GM12891 (cell line): ENCODE measurements around the gene UBE3C. TPM values are rescaled to one million over a fixed set of nuclear protein-coding genes. Genes with fewer than 3 reads are reported as not detected.
"Not testable (repeated sequence)": the region's sequence is repeated elsewhere in the genome, so short reads cannot be mapped to it uniquely, and the experiment has no call there.

ENCODE experiments used
- DNase-seq: peaks from one replicate; pipeline ENCODE4 v3.0.0; 2011; ENCODE audit warnings: low spot score; ENCODE audit not compliant: insufficient read length
- FAIRE-seq: peaks from 2 replicates; lab custom pipeline; 2011; peaks lifted over from hg19 to GRCh38; lab: Jason Lieb, UNC
- PAX5 ChIP-seq: IDR thresholded peaks from 2 replicates; pipeline ENCODE4 v1.6.1; 2011; ENCODE audit warnings: low read length, moderate library complexity, mild to moderate bottlenecking; ENCODE audit not compliant: insufficient read depth, severe bottlenecking
- POLR2A ChIP-seq: IDR thresholded peaks from 2 replicates; pipeline ENCODE4 v1.6.1; 2011; ENCODE audit warnings: low read depth, low read length, control low read depth
- POLR2AphosphoS5 ChIP-seq: IDR thresholded peaks from 2 replicates; pipeline ENCODE4 v1.6.1; 2011; ENCODE audit warnings: low read depth, low read length, control low read depth
- POU2F2 ChIP-seq: IDR thresholded peaks from 2 replicates; pipeline ENCODE4 v1.6.1; 2011; ENCODE audit warnings: low read depth, mild to moderate bottlenecking, control low read depth, low read length, moderate library complexity
- SPI1 ChIP-seq: IDR thresholded peaks from 2 replicates; pipeline ENCODE4 v1.6.1; 2011; ENCODE audit warnings: low read depth, low read length, control low read depth
- TAF1 ChIP-seq: IDR thresholded peaks from 2 replicates; pipeline ENCODE4 v1.6.1; 2011; ENCODE audit warnings: low read depth, low read length, control low read depth
- polyA plus RNA-seq: library from polyadenylated mRNA; unstranded; fragments of >200 nt; gene quantifications from one replicate; pipeline ENCODE4 v1.2.1, GENCODE V29; 2012; ENCODE audit warnings: low read depth, missing spikeins, inconsistent platforms; ENCODE audit not compliant: missing spikeins

Gene UBE3C
- polyA plus RNA-seq, result 24.6 TPM

DNA sequence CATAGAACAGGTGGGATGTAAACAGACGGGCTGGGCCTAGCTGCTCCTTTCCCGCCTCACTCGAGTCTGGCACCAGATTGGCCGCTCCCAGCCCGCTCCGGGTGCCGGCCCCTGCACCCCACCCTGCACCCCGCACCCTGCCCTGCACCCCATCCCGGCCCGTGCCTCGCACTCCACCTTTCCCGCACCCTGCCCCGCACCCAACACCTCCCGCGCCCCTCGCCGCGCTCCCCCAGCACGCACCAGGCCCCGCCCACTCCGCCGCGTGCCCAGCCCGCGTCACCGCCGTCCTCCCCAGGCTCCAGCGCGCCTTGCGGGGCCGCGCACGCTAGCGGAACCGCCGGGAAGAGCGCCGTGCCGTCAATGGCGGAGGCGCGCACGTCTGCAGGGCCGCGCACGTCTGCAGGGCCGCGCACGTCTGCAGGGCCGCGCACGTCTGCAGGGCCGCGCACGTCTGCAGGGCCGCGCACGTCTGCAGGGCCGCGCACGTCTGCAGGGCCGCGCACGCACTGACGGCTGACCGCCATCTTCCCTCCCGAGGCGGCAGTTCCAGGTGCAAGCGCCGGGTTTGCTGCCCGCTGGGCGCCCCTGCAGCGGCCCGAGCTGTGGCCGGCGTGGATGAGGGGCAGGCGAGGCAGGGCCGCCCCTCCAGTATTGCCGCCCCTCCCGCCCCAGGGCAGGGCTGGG, at the start of gene UBE3C:
TSS of gene UBE3C (plus strand) at position 503 of the 687 bp plus-strand sequence. CDS start 347 bp downstream, outside the sequence.
- FAIRE-seq (peak; percentile 97), DNase-seq (peak; percentile 95)

DNA sequence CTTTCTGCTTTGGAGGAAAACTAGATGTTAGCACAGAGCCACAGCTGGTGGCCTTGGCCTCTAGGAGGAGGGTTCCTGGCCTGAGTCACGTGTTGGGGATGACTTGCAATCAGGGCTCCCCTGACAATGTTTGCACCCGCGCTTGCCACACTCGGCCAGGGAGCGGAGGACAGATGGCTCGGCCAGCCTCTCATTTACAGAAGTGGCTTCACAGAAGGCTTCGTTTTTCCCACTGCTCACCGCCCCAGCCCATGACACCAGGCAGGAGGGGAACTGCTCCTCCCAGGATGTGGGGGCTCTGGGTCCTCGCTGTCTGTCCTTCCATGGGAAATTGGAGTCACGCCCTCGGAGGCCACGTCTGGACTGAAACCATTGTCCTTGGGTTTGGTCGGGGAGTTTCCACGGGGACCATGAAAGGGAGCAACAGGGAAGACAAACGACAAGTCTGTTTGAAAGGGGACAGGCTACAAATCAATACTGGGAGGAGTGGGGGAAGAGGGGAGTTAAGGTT, 49.6 kb upstream of the UBE3C start:
- FAIRE-seq, result no peak

More for the DNA sequence above, at the start of gene UBE3C:
- 0 out of 2 replicates have a peak, but pooled peaks have one; percentile 47 for TF ChIP-seq TAF1
- TF ChIP-seq POLR2AphosphoS5, result no peak
- TF ChIP-seq POLR2A, result peak; percentile 53
- TF ChIP-seq POU2F2, result no peak
- no peak for TF ChIP-seq SPI1
- no peak for TF ChIP-seq PAX5

DNA sequence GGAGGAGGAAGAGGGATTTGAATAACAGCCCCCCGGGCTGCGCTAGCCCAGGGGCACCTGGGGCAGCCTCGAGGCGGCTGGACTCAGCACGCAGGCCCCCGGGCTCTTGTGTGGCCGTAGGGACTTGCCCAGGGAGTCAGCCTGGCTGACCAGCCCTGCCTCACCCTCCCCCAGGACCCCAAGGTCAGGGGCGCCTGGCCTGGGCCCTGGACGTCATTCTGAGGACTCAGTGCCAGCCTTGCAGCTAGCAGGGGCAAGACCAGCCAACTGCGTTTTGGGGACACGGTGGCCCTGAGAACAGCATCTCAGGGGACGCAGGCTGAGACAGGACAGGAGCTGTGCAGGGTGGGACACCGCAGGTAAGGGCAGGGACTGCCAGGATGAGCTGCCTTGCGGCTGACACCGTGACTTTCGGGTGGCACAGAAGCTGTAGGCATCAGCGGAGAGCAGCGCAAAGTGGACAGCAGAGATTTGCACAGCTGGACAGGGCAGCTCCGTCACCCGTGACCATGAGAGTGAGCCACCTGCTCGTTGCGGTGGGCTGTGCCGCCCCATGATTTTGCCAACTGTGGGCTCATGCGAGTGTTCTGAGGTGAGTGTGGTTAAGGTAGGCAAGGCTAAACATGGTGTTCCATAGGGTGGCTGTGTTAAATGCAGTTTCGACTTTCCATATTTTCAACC, 48.1 kb upstream of the UBE3C start:
- DNase-seq, result no peak
- TF ChIP-seq PAX5 (no peak), SPI1 (no peak), TAF1 (no peak), POU2F2 (no peak), POLR2A (no peak), POLR2AphosphoS5 (no peak)
- no peak for FAIRE-seq

More for the DNA sequence above, 49.6 kb upstream of the UBE3C start:
- TF ChIP-seq POU2F2, result no peak
- TF ChIP-seq POLR2A, result no peak
- no peak for TF ChIP-seq PAX5
- no peak for TF ChIP-seq SPI1
- TF ChIP-seq TAF1, result no peak
- TF ChIP-seq POLR2AphosphoS5, result no peak
- DNase-seq, result no peak

DNA sequence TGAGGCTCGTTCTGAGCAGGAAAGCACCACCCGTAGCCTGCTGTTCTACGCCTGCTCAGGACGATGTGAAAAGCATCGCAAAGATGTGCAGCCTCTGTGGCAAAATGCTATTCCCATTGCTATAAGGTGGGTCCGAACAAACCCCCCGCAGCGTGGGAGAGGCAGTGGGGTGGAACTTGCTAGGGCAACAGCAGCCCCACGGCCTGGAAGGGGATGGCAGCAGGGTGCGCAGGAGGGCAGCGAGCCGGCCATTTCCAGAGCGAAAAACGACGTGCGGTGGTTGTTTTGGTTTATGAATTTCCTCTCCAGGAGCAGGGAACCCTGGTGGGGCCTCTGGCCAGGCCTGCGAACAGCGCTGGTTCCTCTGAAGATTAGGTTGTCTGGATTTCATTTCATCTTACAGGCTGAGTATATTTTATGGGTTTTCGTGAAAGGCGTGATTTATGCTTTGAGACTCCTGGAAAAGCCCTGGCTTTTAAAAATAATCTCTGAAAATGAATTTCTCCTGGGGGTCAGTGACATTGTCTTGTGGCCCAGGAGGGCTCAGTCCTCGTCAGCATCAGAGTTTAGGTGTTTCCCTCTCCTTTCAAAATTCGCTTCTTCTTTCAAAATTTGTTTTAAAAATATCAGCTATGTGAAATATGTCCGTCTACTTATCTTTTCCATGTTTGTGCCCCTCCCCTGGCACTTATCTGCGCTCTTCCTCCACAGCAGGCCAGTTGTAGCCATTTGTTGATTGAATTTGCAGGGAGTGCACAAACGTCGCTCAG, 42.3 kb upstream of the UBE3C start:
- DNase-seq (no peak), FAIRE-seq (no peak)
- TF ChIP-seq TAF1, result no peak
- TF ChIP-seq POLR2AphosphoS5, result no peak

DNA sequence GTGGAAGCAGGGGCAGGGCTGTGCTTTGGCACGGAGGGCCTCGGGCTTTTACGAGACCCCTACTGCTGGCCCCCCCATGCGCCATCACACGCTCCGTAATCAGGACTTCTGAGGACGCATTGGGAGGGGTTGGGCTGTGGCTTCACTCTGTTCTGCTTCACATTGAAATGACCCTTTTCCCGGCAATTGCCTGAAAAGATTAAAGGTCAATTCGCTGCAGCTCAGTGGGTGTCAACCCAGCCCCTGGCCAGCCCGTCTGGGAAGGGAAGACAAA, 41.7 kb upstream of the UBE3C start:
- DNase-seq, result no peak
- FAIRE-seq, result no peak
- no peak for TF ChIP-seq POU2F2

DNA sequence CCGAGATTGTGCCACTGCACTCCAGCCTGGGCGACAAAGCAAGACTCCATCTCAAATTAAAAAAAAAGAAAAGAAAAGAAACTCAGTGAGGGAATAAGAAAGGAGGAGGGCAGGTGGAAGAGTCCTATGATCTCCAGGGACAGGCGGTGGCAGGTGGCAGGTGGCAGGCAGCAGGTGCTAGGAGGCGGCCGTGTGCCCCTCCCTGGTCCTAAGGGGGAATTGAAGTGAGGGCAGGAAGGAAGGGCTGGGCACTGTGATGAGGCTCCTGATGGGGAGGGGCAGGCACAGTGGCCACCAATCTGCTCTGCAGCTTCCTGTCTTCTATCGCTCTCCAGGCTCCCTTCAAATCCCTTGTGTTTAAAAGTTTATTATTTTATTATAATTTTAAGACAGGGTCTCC, 41.2 kb upstream of the UBE3C start:
- FAIRE-seq (no peak), DNase-seq (no peak)
- TF ChIP-seq PAX5, result no peak
- no peak for TF ChIP-seq TAF1
- no peak for TF ChIP-seq POU2F2
- TF ChIP-seq SPI1, result no peak
- TF ChIP-seq POLR2A, result no peak
- no peak for TF ChIP-seq POLR2AphosphoS5

DNA sequence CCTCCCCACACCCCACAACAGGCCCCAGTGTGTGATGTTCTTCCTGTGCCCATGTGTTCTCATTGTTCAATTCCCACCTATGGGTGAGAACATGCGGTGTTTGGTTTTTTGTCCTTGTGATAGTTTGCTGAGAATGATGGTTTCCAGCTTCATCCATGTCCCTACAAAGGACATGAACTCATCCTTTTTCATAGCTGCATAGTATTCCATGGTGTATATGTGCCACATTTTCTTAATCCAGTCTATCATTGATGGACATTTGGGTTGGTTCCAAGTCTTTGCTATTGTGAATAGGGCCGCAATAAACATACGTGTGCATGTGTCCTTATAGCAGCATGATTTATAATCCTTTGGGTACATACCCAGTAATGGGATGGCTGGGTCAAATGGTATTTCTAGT, 38.7 kb upstream of the UBE3C start:
- not testable (repeated sequence) for DNase-seq, FAIRE-seq

DNA sequence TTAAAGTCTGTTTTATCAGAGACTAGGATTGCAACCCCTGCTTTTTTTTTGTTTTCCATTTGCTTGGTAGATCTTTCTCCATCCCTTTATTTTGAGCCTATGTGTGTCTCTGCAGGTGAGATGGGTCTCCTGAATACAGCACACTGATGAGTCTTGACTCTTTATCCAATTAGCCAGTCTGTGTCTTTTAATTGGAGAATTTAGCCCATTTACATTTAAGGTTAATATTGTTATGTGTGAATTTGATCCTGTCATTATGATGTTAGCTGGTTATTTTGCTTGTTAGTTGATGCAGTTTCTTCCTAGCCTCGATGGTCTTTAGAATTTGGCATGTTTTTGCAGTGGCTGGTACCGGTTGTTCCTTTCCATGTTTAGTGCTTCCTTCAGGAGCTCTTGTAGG, 35.1 kb upstream of the UBE3C start:
- not testable (repeated sequence) for FAIRE-seq, DNase-seq

DNA sequence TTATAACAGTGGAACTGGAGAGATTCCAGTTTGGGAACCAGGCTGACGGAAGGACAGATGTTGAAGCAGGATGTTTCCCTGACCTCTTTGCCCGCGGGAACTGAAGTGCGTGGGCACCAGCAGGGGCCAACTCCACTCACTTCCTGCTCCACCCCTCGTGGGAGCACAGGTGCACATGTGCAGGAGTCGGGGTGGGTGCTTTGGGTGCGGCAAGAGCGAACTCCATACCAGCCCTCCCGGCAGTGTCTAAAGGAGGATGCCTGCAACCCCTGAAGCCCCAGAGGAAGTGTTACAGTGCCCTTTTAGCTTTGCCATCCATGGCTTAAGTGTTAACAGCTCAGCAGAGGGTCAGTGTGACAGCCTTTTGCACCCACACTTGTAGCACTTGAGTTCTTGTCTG, 27.4 kb upstream of the UBE3C start:
- FAIRE-seq (no peak), DNase-seq (no peak)
- TF ChIP-seq POLR2A, result no peak
- TF ChIP-seq POU2F2, result no peak
- TF ChIP-seq TAF1, result no peak
- TF ChIP-seq SPI1, result no peak
- no peak for TF ChIP-seq PAX5
- TF ChIP-seq POLR2AphosphoS5, result no peak

DNA sequence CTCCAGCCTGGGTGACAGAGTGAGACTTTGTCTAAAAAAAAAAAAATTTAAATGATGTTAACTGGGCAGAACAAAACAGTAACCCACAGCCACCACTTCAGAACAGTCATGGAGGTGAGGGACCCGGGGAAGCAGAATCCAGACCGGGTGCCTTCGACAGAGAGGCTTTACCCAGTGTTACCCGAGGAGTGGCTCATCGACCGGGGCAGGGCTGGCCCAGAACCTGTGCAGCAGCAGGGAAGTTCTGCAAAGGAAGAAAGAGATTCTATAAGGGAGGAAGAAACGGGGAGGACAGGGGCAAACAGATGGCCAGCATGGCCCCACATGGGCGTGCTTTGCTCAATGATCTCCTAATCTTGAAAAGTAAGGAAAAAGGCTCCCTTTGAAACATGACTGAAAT, 26.0 kb upstream of the UBE3C start:
- FAIRE-seq (no peak), DNase-seq (no peak)
- TF ChIP-seq POLR2AphosphoS5 (no peak), POLR2A (no peak), POU2F2 (no peak), PAX5 (no peak), SPI1 (no peak), TAF1 (no peak)

DNA sequence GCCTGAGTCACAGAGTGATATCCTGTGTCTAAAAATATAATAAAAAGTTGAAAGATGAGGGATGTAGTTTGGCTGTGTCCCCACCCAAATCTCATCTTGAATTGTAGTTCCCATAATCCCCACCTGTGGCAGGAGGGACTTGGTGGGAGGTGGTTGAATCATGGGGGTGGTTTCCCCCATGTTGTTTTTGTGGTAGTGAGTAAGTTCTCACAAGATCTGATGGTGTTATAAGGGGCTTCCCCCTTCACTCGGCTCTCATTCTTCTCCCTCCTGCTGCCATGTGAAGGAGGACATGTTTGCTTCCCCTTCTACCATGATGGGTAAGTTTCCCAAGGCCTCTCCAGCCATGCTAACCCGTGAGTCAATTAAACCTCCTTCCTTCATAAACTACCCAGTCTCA, 25.1 kb upstream of the UBE3C start:
- TF ChIP-seq SPI1 (no peak), POLR2AphosphoS5 (no peak), PAX5 (no peak), TAF1 (no peak), POLR2A (no peak), POU2F2 (no peak)
- FAIRE-seq (no peak), DNase-seq (no peak)
